SW480 (cell line): ENCODE data around the gene TTLL11.
"Not testable (repeated sequence)": the region's sequence is repeated elsewhere in the genome, so short reads cannot be mapped to it uniquely, and the experiment has no call there.

ENCODE experiments used
- DNase-seq: peaks from one replicate; pipeline ENCODE4 v3.0.0-alpha.2; 2016; ENCODE audit warnings: low spot score

TTLL11 gene

DNA sequence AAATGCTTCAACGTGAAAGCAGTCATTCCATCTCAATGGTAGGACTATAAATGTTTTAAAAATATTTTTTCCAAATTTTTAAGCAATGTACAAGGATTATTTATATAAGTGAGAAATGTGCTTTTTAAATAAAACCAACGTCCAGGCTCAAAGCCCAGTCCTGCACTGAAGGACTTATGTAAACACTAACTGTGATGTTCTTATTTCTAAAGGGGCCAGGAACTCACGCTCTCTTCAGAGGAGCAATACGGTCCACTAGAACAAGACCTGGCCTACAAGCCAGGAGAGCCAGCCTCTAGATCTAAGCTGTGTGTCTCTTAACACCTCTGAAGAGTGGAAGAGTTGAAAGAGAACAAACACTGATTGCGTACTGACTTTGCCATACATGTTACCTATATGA, 12.1 kb downstream of the TTLL11 start:
- no peak for DNase-seq

GRCh38 chr9:122078557-122078956, 14.6 kb downstream of the TTLL11 start:
- no peak for DNase-seq

DNA sequence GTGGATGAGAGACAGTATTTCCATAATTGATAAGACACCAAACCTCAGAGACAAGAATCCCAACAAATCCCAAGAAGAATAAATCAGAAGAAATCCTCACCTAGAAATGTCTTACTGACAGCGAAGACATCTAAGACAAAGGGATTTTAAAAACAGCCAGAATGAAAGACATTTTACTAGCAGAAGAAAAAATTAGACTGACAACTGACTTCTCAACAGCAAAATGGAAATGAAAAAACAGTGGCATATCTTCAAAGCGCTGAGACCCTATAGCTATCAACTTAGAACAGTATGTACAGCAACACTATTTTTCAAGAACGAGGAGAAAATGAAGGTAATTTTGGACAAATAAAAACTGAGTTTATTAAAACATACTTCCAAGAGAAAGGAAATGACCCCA, 16.3 kb downstream of the TTLL11 start:
- DNase-seq, result no peak

DNA sequence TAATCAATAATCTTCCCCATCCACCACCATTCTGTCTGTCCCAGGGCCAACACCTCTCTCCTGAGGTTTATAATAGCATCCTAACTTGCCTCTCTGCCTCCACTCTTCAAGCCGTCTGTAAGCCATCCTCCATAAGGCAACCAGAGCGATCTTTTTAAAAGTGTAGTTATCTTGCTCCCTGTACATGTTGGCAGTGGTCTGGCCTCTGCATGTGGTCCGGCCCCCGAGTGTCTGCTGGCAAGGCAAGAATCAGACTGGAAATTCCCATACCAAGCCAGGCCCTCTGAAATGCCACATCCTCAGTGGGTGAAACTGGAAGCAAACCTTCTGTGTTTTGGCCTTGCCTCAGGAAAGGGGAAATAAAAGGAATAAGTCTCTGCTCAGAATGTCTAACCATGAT, 17.0 kb downstream of the TTLL11 start:
- no peak for DNase-seq

- DNase-seq, result no peak
Observed at GRCh38 chr9:122075135-122076030, 17.7 kb downstream of the TTLL11 start.

DNA sequence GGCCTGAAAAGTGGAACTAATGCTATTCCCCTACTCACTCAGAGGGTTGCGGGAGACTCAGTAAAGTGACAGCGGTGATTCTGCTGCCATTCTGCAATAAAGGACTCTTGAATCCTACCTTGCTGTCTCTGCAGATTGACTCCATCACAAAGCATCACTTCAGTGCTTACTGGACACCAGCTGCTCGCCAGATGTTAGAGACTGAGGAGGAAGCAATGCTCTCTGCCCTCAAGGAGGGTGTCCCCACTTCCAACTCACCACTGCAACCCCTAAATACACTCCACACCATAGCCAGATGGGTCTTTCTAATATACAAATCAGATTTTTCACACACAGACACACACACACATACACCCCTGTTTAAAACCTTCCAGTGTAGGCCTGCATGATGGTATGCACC, 21.4 kb downstream of the TTLL11 start:
- DNase-seq, result no peak

- DNase-seq, result no peak
Observed at GRCh38 chr9:122070728-122071515, 22.2 kb downstream of the TTLL11 start.

DNA sequence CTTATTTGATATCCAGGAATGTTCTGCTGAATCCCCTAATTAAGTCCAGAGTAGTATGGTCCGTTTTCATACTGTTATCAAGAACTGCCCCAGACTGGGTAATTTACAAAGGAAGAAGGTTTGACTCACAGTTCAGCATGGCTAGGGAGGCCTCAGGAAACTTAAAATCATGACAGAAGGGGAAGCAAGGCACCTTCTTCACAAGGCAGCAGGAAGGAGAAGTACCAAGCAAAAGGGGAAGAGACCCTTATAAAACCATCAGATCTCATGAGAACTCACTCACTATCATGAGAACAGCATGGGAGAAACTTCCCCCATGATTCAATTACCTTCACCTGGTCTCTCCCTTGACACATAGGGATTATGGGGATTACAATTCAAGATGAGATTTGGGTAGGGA, 26.4 kb downstream of the TTLL11 start:
- not testable (repeated sequence) for DNase-seq

- DNase-seq, result no peak
Observed at GRCh38 chr9:122065923-122066629, 27.0 kb downstream of the TTLL11 start.

DNA sequence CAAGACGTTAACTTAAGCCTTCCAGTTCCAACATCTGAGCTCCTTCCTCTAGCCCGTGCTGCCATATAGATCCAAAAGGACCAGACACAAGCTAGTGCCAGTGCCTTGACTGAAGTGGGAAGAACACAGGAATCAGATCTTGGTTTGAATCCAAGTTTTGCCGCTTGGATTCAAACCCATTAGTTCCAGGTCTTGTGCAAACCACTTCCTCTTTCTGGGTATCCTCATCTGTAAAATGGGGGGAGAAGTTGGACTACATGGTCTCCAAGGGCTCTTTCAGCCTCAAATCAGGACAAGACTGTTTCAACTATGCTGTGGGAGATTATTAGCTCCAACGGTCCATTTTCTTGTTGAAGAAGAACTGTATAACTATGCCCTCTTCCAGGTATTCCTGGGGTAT, 32.6 kb downstream of the TTLL11 start:
- no peak for DNase-seq

GRCh38 chr9:122059955-122060324, 33.2 kb downstream of the TTLL11 start:
- DNase-seq, result no peak

DNA sequence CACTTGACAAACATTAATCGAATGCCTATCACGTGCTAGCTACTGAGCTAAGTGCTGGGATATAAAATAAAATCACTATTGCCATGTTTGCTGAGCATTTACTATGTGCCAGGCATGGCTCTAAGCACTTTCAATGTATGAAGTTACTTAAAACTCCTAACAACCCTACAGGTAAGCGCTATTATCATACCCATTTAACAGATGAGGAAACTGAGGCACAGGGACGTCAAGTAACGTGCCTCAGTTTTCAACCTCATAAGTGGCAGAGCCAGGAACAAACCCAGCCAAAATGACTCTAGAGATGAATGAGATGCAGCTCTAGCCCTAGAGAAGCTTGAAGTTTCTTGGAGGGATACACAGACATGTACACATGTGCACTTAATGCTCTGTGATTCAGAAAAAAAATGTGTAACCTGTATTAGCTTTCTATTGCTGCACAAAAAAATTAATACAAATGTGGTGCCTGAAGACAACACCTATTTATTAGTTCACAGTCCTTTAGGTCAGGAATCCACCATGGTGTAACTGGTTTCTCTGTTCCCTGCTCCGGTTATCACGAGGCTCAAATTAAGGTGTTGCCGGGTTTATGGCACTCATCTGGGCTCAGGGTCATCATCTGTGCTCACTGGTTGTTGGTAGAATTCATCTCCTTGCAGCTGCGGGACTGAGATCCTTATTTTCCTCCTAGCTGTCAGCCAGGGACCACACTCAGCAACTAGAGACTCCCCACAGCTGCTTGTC, 33.7 kb downstream of the TTLL11 start:
- no peak for DNase-seq

DNA sequence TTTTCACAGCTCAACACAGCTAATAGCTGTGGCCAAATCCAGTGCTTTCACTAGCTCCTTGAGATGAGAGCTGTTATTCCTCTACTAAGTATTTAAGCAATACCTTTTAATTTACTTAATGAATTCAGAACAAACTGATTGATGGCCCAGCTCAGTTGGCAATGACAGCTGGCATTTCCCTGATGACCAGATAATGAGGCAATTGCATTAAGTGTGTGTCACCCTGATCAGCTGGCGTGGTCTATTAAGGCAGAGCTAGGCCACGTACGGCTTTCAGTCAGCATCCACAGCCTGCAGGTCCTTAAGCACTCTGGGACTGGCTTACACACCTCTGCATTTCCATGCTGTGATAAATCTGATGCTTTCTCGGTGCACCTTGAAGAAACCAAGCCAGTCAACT, 34.4 kb downstream of the TTLL11 start:
- no peak for DNase-seq

DNA sequence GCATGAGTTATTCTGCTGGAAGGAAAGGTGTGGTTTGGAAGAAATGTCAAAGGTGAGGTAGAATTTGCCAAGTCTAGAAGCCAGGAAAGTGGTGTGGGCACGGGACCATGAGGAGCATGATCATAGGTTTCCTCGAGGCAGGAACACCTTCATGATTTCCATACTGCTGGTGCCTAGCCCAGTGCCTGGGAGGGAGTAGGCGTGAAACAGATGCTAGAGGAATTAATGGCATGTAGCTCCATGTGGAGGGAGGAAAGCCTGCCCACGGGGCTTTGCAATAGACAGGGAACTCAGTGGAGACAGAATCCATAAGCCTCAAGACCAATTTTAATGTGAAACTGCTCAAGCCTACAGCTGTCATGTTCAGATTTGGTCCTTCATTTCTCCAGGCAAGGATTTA, 35.1 kb downstream of the TTLL11 start:
- no peak for DNase-seq

DNA sequence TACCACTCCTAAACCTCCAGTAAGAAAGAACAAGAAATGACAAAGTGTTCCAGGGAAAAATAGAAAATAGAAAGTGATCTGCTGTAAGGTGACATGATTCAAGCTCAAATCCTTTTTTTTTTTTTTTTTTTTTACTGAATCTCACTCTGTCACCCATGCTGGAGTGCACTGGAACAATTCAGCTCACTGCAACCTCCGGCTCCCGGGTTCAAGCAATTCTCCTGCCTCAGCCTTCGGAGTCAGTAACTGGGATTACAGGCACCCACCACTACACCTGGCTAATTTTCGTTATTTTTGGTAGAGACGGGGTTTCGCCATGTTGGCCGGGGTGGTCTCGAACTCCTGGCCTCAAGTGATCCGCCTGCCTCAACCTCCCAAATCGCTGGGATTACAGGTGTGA, 35.9 kb downstream of the TTLL11 start:
- DNase-seq, result no peak

DNA sequence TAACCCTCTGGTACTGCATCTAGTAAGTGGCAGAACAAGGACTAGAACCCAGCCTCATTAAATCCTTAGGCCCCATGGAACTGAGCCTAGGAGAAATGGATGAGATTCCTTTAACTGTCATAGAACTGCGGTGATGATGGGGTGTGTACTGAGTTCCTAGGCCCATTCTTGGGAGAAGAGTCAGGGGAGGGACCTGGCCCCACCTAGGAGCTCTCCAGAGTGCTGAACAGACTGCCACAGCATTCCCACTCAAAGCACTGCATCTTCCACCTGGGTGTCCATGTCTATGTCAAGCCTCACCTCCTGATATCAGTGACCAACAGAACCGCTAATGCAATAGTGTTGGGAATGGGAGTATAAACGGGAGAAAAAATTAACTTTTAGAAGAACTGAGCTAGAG, 36.6 kb downstream of the TTLL11 start:
- DNase-seq, result peak; percentile 20

- no peak for DNase-seq
Observed at GRCh38 chr9:122055701-122056100, 37.4 kb downstream of the TTLL11 start.

DNA sequence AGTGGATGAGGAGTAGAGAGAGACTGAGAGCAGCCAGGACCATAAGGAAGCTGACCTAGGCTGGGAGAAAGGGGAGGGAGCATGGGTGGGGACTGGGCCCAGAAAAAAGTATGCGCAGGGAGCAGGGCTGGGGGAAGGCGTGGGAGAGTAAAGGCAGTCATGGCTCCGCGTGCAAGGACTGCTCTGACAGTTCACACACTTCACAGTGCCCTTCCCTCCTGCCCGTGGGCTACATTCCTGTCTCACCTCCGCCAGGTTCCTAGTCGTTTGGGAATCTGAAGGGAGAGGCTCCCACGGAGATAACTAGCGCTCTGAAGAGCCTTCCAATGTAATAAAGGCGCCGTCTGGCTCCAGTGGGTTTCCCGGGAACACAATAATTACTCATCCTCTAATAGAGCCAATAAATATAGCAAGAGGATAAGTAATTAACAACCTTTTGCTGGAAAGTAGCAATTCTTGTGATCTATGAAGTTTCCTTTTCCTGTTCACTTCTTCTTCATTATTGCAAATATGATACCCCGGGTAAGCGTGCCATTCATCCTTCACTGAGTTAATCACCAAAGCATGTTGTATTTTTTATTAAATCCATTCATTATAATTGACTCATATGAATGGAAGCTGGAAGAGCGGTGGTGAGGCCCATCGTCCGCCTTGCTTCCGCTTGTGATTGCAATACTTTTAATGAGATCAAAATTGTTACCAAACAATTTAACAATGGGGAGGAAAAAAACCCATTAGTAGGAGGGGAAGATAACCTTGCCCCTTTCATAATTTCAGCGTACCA, 39.3 kb downstream of the TTLL11 start:
- no peak for DNase-seq

DNA sequence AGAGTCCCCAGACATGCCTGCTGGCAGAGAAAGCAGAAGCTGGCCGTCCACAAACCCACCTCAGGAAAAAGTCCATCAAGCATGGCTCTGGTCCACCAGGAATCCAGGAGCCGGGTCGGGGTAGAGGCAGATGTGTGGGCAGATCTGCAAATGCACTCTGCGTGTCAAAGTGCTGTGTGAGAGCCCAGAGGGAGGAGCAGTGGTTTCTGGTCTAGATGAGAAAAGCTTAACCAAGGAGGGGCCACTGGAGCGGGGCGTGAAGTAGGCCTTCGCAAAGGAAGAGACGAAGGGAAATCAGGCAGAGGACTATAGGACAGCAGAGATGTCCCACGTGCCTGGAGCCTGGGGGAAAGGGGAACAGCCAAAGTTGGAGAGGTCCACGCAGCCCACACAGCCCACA, 40.0 kb downstream of the TTLL11 start:
- peak; percentile 13 for DNase-seq

GRCh38 chr9:122051351-122052321, 41.5 kb downstream of the TTLL11 start:
- peak; percentile 48 for DNase-seq
